ENCODE measurements around the gene ADGRF5. TPM values are rescaled to one million over a fixed set of nuclear protein-coding genes. Genes with fewer than 3 reads are reported as not detected.

ADGRF5 gene
- total RNA-seq, 3 donors from 2014 or later, result 22.5 to 43.4 (median 41.6) TPM

- TF ChIP-seq POLR2AphosphoS5 (IDR thresholded peaks at IDR 0.05) (no peak), POLR2A (IDR thresholded peaks at IDR 0.05) (no peak)
- TF ChIP-seq, protein P1, sequence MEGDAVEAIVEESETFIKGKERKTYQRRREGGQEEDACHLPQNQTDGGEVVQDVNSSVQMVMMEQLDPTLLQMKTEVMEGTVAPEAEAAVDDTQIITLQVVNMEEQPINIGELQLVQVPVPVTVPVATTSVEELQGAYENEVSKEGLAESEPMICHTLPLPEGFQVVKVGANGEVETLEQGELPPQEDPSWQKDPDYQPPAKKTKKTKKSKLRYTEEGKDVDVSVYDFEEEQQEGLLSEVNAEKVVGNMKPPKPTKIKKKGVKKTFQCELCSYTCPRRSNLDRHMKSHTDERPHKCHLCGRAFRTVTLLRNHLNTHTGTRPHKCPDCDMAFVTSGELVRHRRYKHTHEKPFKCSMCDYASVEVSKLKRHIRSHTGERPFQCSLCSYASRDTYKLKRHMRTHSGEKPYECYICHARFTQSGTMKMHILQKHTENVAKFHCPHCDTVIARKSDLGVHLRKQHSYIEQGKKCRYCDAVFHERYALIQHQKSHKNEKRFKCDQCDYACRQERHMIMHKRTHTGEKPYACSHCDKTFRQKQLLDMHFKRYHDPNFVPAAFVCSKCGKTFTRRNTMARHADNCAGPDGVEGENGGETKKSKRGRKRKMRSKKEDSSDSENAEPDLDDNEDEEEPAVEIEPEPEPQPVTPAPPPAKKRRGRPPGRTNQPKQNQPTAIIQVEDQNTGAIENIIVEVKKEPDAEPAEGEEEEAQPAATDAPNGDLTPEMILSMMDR (IDR thresholded peaks at IDR 0.05), result no peak
- Histone ChIP-seq H3K27ac (peak overlapping the region in 1 of 2 donors; percentile 28), H3K4me3 (no peak overlapping the region), H3K27me3 (no peaks in the 10 kb centered on the region), H3K4me1 (no peaks in the 10 kb centered on the region), H3K36me3 (no peaks in the 10 kb centered on the region), H3K9me3 (no peaks in the 10 kb centered on the region)
- intact Hi-C loops (cut with DNase I; ENCODE audit: low total_unique reads), result no loop called here
- DNase-seq (ENCODE audit: low spot score in 2 of 2), result no peak
Observed at GRCh38 chr6:46903175-46903574, 18.6 kb downstream of the ADGRF5 start.

- no peaks in the 10 kb centered on the region for H3K9me3 ChIP-seq
- no peak for TF ChIP-seq POLR2A (IDR thresholded peaks at IDR 0.05)
- TF ChIP-seq, protein P1 (IDR thresholded peaks at IDR 0.05), result no peak
- TF ChIP-seq POLR2AphosphoS5 (IDR thresholded peaks at IDR 0.05), result no peak
- H3K36me3 ChIP-seq, result no peaks in the 10 kb centered on the region
- H3K4me1 ChIP-seq, result no peaks in the 10 kb centered on the region
- peak overlapping the region in 1 of 2 donors; percentile 45 for H3K27ac ChIP-seq
- no peaks in the 10 kb centered on the region for H3K27me3 ChIP-seq
- intact Hi-C loops (cut with DNase I; ENCODE audit: low total_unique reads), result no loop called here
- no peak overlapping the region for H3K4me3 ChIP-seq
- DNase-seq (ENCODE audit: low spot score in 2 of 2), result no peak
Observed at GRCh38 chr6:46901882-46902314, 19.8 kb downstream of the ADGRF5 start.

GRCh38 chr6:46900266-46900665 is 21.5 kb downstream of the ADGRF5 start:
- DNase-seq (ENCODE audit: low spot score in 2 of 2), result no peak
- H3K4me1 ChIP-seq, result no peaks in the 10 kb centered on the region
- no peaks in the 10 kb centered on the region for H3K27me3 ChIP-seq
- intact Hi-C loops (cut with DNase I; ENCODE audit: low total_unique reads), result no loop called here
- H3K4me3 ChIP-seq, result no peak overlapping the region
- no peaks in the 10 kb centered on the region for H3K9me3 ChIP-seq
- TF ChIP-seq, protein P1 (IDR thresholded peaks at IDR 0.05), result no peak
- no peak for TF ChIP-seq POLR2AphosphoS5 (IDR thresholded peaks at IDR 0.05)
- no peak for TF ChIP-seq POLR2A (IDR thresholded peaks at IDR 0.05)
- no peak overlapping the region for H3K27ac ChIP-seq
- no peaks in the 10 kb centered on the region for H3K36me3 ChIP-seq

DNA sequence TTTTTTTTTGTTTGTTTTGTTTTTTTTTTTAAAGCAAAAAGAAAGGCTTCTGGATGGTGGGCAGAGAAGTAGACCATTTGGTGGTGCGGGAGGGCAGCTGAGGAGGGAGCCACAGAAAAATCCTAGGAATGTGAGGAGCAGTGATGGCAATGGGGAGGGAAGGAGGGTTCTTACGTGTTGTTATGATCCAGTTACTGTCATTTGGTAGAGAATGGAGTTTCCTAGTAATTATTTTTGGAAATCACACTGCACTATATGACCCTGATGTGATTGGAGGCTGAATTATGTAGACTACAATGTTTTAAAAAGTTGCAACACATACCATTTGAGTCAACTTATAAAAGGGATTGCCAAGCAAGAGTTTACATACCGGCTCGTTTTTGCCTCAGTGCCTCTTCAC is 22.1 kb downstream of the ADGRF5 start:
- Histone ChIP-seq H3K27me3 (no peaks in the 10 kb centered on the region), H3K36me3 (no peaks in the 10 kb centered on the region), H3K4me1 (no peaks in the 10 kb centered on the region), H3K4me3 (no peak overlapping the region), H3K27ac (no peak overlapping the region), H3K9me3 (no peaks in the 10 kb centered on the region)
- intact Hi-C loops (cut with DNase I; ENCODE audit: low total_unique reads), result no loop called here
- TF ChIP-seq, protein P1 (IDR thresholded peaks at IDR 0.05), result no peak
- no peak for TF ChIP-seq POLR2AphosphoS5 (IDR thresholded peaks at IDR 0.05)
- TF ChIP-seq POLR2A (IDR thresholded peaks at IDR 0.05), result no peak
- no peak for DNase-seq (ENCODE audit: low spot score in 2 of 2)

DNA sequence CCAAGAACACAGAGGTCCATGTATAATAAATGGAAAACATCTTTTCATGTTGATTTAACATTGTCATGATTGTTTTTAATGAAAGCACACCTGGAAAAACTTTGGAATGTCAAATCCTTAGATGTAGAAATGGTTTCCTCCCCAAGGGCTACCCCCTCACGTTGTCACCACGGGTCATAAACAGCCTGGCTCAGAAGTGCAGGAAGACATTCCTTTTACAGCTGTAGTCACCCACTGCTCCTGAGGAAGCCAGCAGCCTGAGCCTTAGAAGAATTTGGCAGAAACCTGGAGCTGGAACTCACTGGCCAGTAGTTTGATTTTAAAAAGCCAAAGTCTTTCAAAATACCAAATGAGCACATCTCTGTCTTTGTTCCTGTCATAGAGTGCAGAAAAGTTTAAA is 23.7 kb downstream of the ADGRF5 start:
- DNase-seq (ENCODE audit: low spot score in 2 of 2), result no peak
- Histone ChIP-seq H3K27ac (peak overlapping the region in 1 of 2 donors; percentile 74), H3K27me3 (no peaks in the 10 kb centered on the region), H3K4me3 (no peak overlapping the region), H3K36me3 (no peaks in the 10 kb centered on the region), H3K4me1 (no peaks in the 10 kb centered on the region), H3K9me3 (no peaks in the 10 kb centered on the region)
- intact Hi-C loops (cut with DNase I; ENCODE audit: low total_unique reads), result no loop called here
- TF ChIP-seq, protein P1 (IDR thresholded peaks at IDR 0.05), result no peak
- TF ChIP-seq POLR2A (IDR thresholded peaks at IDR 0.05) (no peak), POLR2AphosphoS5 (IDR thresholded peaks at IDR 0.05) (no peak)
